ENCODE data around the gene XPO4.
A peak's percentile ranks its signal among the peaks of the same experiment; 100 is the strongest.
"Not testable (repeated sequence)": the region's sequence is repeated elsewhere in the genome, so short reads cannot be mapped to it uniquely, and the experiment has no call there.

XPO4 gene

GRCh38 chr13:20882206-20882605 is 20.3 kb downstream of the XPO4 start:
- H3K4me2 ChIP-seq (ENCODE audit: low read length): no peak overlapping the region
- no peaks in the 10 kb centered on the region for H3K9me3 ChIP-seq (ENCODE audit: insufficient read depth, low read length)
- H4K20me1 ChIP-seq (ENCODE audit: insufficient read depth, low read length): peaks cover 56% of the 10 kb centered on the region
- H3K27ac ChIP-seq (ENCODE audit: low read length): no peak overlapping the region
- no peak overlapping the region for H2AFZ ChIP-seq (ENCODE audit: low read depth, low read length)
- peaks cover 13% of the 10 kb centered on the region for H3K4me1 ChIP-seq (ENCODE audit: low read length)
- H3K9ac ChIP-seq (ENCODE audit: low read length): no peak overlapping the region
- H3K4me3 ChIP-seq (ENCODE audit: low read length): no peak overlapping the region
- H3K79me2 ChIP-seq (ENCODE audit: low read length): peaks cover 100% of the 10 kb centered on the region
- TF ChIP-seq CTCF (IDR thresholded peaks at IDR 0.05; ENCODE audit: low read depth, low read length): no peak
- TF ChIP-seq EZH2phosphoT487 (IDR thresholded peaks at IDR 0.05; ENCODE audit: low read depth): no peak
- H3K27me3 ChIP-seq (ENCODE audit: low read depth, low read length): no peaks in the 10 kb centered on the region
- H3K36me3 ChIP-seq (replicated peaks; ENCODE audit: low read depth, low read length): peaks cover 18% of the 10 kb centered on the region

- Histone ChIP-seq H3K4me1 (ENCODE audit: low read length) (peaks cover 15% of the 10 kb centered on the region), H4K20me1 (ENCODE audit: insufficient read depth, low read length) (peaks cover 69% of the 10 kb centered on the region), H3K27ac (ENCODE audit: low read length) (no peak overlapping the region; the same call in 1 of the 2 replicates), H3K27me3 (ENCODE audit: low read depth, low read length) (no peaks in the 10 kb centered on the region), H2AFZ (ENCODE audit: low read depth, low read length) (no peak overlapping the region), H3K79me2 (ENCODE audit: low read length) (peaks cover 100% of the 10 kb centered on the region), H3K4me2 (ENCODE audit: low read length) (0 out of 2 replicates have a peak overlapping the region, but pooled peaks have one; percentile 3), H3K9ac (ENCODE audit: low read length) (no peak overlapping the region), H3K4me3 (ENCODE audit: low read length) (no peak overlapping the region), H3K36me3 (replicated peaks; ENCODE audit: low read depth, low read length) (peaks cover 15% of the 10 kb centered on the region), H3K9me3 (ENCODE audit: insufficient read depth, low read length) (no peaks in the 10 kb centered on the region)
- no peak for TF ChIP-seq EZH2phosphoT487 (IDR thresholded peaks at IDR 0.05; ENCODE audit: low read depth)
- TF ChIP-seq CTCF (IDR thresholded peaks at IDR 0.05; ENCODE audit: low read depth, low read length): no peak
Measured at GRCh38 chr13:20877902-20878301, 24.6 kb downstream of the XPO4 start.

GRCh38 chr13:20876802-20877201 is 25.7 kb downstream of the XPO4 start:
- H4K20me1 ChIP-seq (ENCODE audit: insufficient read depth, low read length): peaks cover 73% of the 10 kb centered on the region
- not testable (repeated sequence) for H2AFZ ChIP-seq (ENCODE audit: low read depth, low read length)

GRCh38 chr13:20874439-20874838 is 28.1 kb downstream of the XPO4 start:
- H3K79me2 ChIP-seq (ENCODE audit: low read length): peaks cover 100% of the 10 kb centered on the region
- H4K20me1 ChIP-seq (ENCODE audit: insufficient read depth, low read length): peaks cover 67% of the 10 kb centered on the region
- not testable (repeated sequence) for H3K9me3 ChIP-seq (ENCODE audit: insufficient read depth, low read length); H3K9ac ChIP-seq (ENCODE audit: low read length); H3K27ac ChIP-seq (ENCODE audit: low read length); H3K4me2 ChIP-seq (ENCODE audit: low read length); H3K4me3 ChIP-seq (ENCODE audit: low read length); H2AFZ ChIP-seq (ENCODE audit: low read depth, low read length); H3K27me3 ChIP-seq (ENCODE audit: low read depth, low read length)
- H3K36me3 ChIP-seq (replicated peaks; ENCODE audit: low read depth, low read length): peaks cover 15% of the 10 kb centered on the region
- H3K4me1 ChIP-seq (ENCODE audit: low read length): peaks cover 15% of the 10 kb centered on the region

More at GRCh38 chr13:20876802-20877201, 25.7 kb downstream of the XPO4 start:
- not testable (repeated sequence) for H3K27ac ChIP-seq (ENCODE audit: low read length); H3K9me3 ChIP-seq (ENCODE audit: insufficient read depth, low read length); H3K27me3 ChIP-seq (ENCODE audit: low read depth, low read length); H3K4me3 ChIP-seq (ENCODE audit: low read length); H3K4me2 ChIP-seq (ENCODE audit: low read length); H3K9ac ChIP-seq (ENCODE audit: low read length)
- peaks cover 100% of the 10 kb centered on the region for H3K79me2 ChIP-seq (ENCODE audit: low read length)
- H3K36me3 ChIP-seq (replicated peaks; ENCODE audit: low read depth, low read length): peaks cover 15% of the 10 kb centered on the region
- peaks cover 15% of the 10 kb centered on the region for H3K4me1 ChIP-seq (ENCODE audit: low read length)

- Histone ChIP-seq H3K79me2 (ENCODE audit: low read length) (peaks cover 100% of the 10 kb centered on the region), H3K27ac (ENCODE audit: low read length) (no peak overlapping the region), H3K4me1 (ENCODE audit: low read length) (peaks cover 13% of the 10 kb centered on the region), H2AFZ (ENCODE audit: low read depth, low read length) (no peak overlapping the region), H3K27me3 (ENCODE audit: low read depth, low read length) (no peaks in the 10 kb centered on the region), H3K9me3 (ENCODE audit: insufficient read depth, low read length) (no peaks in the 10 kb centered on the region), H3K9ac (ENCODE audit: low read length) (no peak overlapping the region), H3K36me3 (replicated peaks; ENCODE audit: low read depth, low read length) (peaks cover 9% of the 10 kb centered on the region), H3K4me2 (ENCODE audit: low read length) (no peak overlapping the region), H4K20me1 (ENCODE audit: insufficient read depth, low read length) (peaks cover 56% of the 10 kb centered on the region), H3K4me3 (ENCODE audit: low read length) (no peak overlapping the region)
- TF ChIP-seq EZH2phosphoT487 (IDR thresholded peaks at IDR 0.05; ENCODE audit: low read depth): no peak
- no peak for TF ChIP-seq CTCF (IDR thresholded peaks at IDR 0.05; ENCODE audit: low read depth, low read length)
Measured at GRCh38 chr13:20873348-20873747, 29.2 kb downstream of the XPO4 start.

Data from OCI-LY3 (cell line).